Adrenal gland (tissue), 12 donors: ENCODE data around the gene CERK. TPM values are rescaled to one million over a fixed set of nuclear protein-coding genes. Genes with fewer than 3 reads are reported as not detected.

ENCODE experiments used
- DNase-seq, 7 donors: peaks; one replicate each; pipeline ENCODE4 v3.0.0-alpha.2; 2019 to 2020
- H3K27ac ChIP-seq, 5 donors: fragments of 200-600 bp; sonication (generic) in 4 of 5; 1 replicate in 3 of 5; 2 replicates in 2 of 5; pipeline versions ENCODE4 v1.5.1 to v1.8.0; 2016 to 2020; ENCODE audit warnings: mild to moderate bottlenecking in 1 of 5
- H3K27me3 ChIP-seq: fragments of 200-600 bp; 2 replicates; pipeline ENCODE4 v1.8.0; 2021
- H3K36me3 ChIP-seq, 2 donors: fragments of 200-600 bp; replicated peaks in 1 of 2; 1 replicate in 1 of 2; 2 replicates in 1 of 2; pipeline versions ENCODE4 v1.5.1 to v1.8.0; 2018 to 2022
- H3K4me1 ChIP-seq, 2 donors: fragments of 200-600 bp; replicated peaks in 1 of 2; 1 replicate in 1 of 2; 2 replicates in 1 of 2; pipeline versions ENCODE4 v1.5.1 to v1.8.0; 2018 to 2021
- H3K4me3 ChIP-seq, 4 donors: fragments of 200-600 bp; sonication (generic) in 3 of 4; one replicate each; pipeline ENCODE4 v1.5.1; 2016 to 2018
- H3K9me3 ChIP-seq, 3 donors: fragments of 200-600 bp; sonication (generic) in 1 of 3; replicated peaks in 1 of 3; 1 replicate in 2 of 3; 2 replicates in 1 of 3; pipeline versions ENCODE4 v1.5.1 to v1.8.0; 2016 to 2021
- CTCF ChIP-seq, 6 experiments: fragments of 450-650 bp in 4 of 6; fragments of 200-600 bp in 2 of 6; sonication (generic) in 1 of 6; IDR thresholded peaks; 1 replicate in 5 of 6; 2 replicates in 1 of 6; pipeline versions ENCODE4 v1.5.1 to v1.8.0; 2016 to 2021; ENCODE audit warnings: antibody characterized with exemption in 6 of 6, mild to moderate bottlenecking in 2 of 6, moderate library complexity in 1 of 6
- POLR2A ChIP-seq, 2 donors: fragments of 450-650 bp; IDR thresholded peaks; one replicate each; pipeline ENCODE4 v1.6.1; 2017; ENCODE audit warnings: antibody characterized with exemption in 2 of 2, mild to moderate bottlenecking in 2 of 2, moderate library complexity in 1 of 2
- WGBS, 4 donors: extraction: QIAGEN DNeasy Blood & Tissue Kit in 2 of 4; methylation state at CpG; one replicate each; pipeline versions ENCODE4 v1.1.5 to v1.1.7; 2013 to 2017; 5-methylcytosine and 5-hydroxymethylcytosine counted together
- intact Hi-C, 2 donors: fragments of 100-400 bp; cut with DNase I; formaldehyde crosslinking; loops; one replicate each; pipeline versions ENCODE4 v1.14.1 to v1.15.0; 2022 to 2023
- polyA plus RNA-seq, 3 donors: library from polyadenylated mRNA; stranded (reverse); fragments of 200-250 nt in 2 of 3; fragments of 350-450 nt in 1 of 3; fragmentation: Illumina TruSeq in 1 of 3; extraction: RNeasy Lipid Tissue Mini Kit (QIAGEN cat#74804) in 1 of 3; gene quantifications; one replicate each; pipeline ENCODE4 v1.2.3, GENCODE V29; 2013 to 2014
- total RNA-seq, 9 donors: library from RNA; depleted of rRNA in 4 of 9; stranded (reverse); fragments of >200 nt in 4 of 9; fragments of 120-200 nt in 1 of 9; fragmentation: NEBNext Ultra II Directional in 1 of 9; extraction: Animal tissue kit (Norgen Biotek cat#: 25700) in 1 of 9; gene quantifications; one replicate each; pipeline versions ENCODE4 v1.1.0 to v1.2.4, GENCODE V29; 2013 to 2023
- donor health status: healthy with polysubstance abuse.
- donor health status: Bipolar disorder and iron deficiency.
- donor health status: DM: yes; HTN: yes; CAD: no.
- donor health status: DM: no; HTN: no; CAD: no.
- donor health status: DM: no; HTN: no; CAD: no.
- donor health status: DM: yes; HTN: yes; CAD: no.

Gene CERK
- total and polyA plus RNA-seq, 12 donors = 18.6 to 92.1 (median 41.5) TPM

GRCh38 chr22:46764779-46765485, 26.9 kb upstream of the CERK start:
- TF ChIP-seq POLR2A (IDR thresholded peaks at IDR 0.05) (no peak), CTCF (IDR thresholded peaks at IDR 0.05) (no peak)
- intact Hi-C loops = no loop called here
- H3K27me3 ChIP-seq = no peaks in the 10 kb centered on the region
- no peak for DNase-seq
- H3K4me3 ChIP-seq = no peak overlapping the region
- H3K36me3 ChIP-seq = no peaks in the 10 kb centered on the region
- peak overlapping the region in 1 of 5 donors; percentile 15 for H3K27ac ChIP-seq
- H3K9me3 ChIP-seq = no peaks in the 10 kb centered on the region
- WGBS, 4 donors = 79 to 90% (median 83%) methylated on average over 6 of the region's 6 CpGs
- peaks cover 17 to 40% of the 10 kb centered on the region in 2 donors for H3K4me1 ChIP-seq

GRCh38 chr22:46764140-46764680, 26.2 kb upstream of the CERK start:
- no peak for TF ChIP-seq CTCF (IDR thresholded peaks at IDR 0.05)
- no peak for TF ChIP-seq POLR2A (IDR thresholded peaks at IDR 0.05)
- Histone ChIP-seq H3K4me1 (peaks cover 13 to 35% of the 10 kb centered on the region in 2 donors), H3K27ac (peak overlapping the region in 3 of 5 donors; percentile 7 to 94 (median 15)), H3K9me3 (no peaks in the 10 kb centered on the region), H3K27me3 (no peaks in the 10 kb centered on the region), H3K4me3 (no peak overlapping the region), H3K36me3 (no peaks in the 10 kb centered on the region)
- 79 to 83% (median 81%) methylated on average over 6 of the region's 6 CpGs for WGBS, 4 donors
- intact Hi-C loops = no loop called here
- DNase-seq = no peak

- 12 to 17% (median 15%) methylated on average over 10 to 13 of the region's 13 CpGs for WGBS, 4 donors
- Histone ChIP-seq H3K9me3 (no peaks in the 10 kb centered on the region), H3K4me3 (peak overlapping the region; percentile 41 to 87 (median 71)), H3K4me1 (peaks cover 12 to 34% of the 10 kb centered on the region in 2 donors), H3K27ac (peak overlapping the region in 4 of 5 donors; percentile 90 to 98 (median 95)), H3K27me3 (no peaks in the 10 kb centered on the region), H3K36me3 (no peaks in the 10 kb centered on the region)
- TF ChIP-seq POLR2A (IDR thresholded peaks at IDR 0.05) = no peak
- TF ChIP-seq CTCF (IDR thresholded peaks at IDR 0.05) = no peak
- intact Hi-C loops = no loop called here
- DNase-seq = peak in 3 of 7 donors; percentile 51 to 70 (median 65)
Measured at GRCh38 chr22:46763051-46763705, 25.1 kb upstream of the CERK start.

- Histone ChIP-seq H3K27me3 (no peaks in the 10 kb centered on the region), H3K27ac (peak within 1 kb of the TSS; percentile 90 to 98 (median 96)), H3K9me3 (no peaks in the 10 kb centered on the region), H3K36me3 (no peaks in the 10 kb centered on the region), H3K4me3 (peak within 1 kb of the TSS; percentile 41 to 87 (median 71)), H3K4me1 (peaks cover 12 to 36% of the 10 kb centered on the region in 2 donors)
- intact Hi-C loops = no loop called here
- TF ChIP-seq CTCF (IDR thresholded peaks at IDR 0.05) (peak in 1 of 6 experiments; percentile 9), POLR2A (IDR thresholded peaks at IDR 0.05) (peak; percentile 97 to 99)
- peak; percentile 94 to 97 (median 96) for DNase-seq
- 0 to 1% (median 0%) methylated on average over 16 to 66 of the region's 66 CpGs for WGBS, 4 donors
Measured at GRCh38 chr22:46762238-46763050, 24.4 kb upstream of the CERK start, which contains the start of gene TBC1D22A. TBC1D22A (plus strand) TSS chr22:46762650; CDS start chr22:46762787, 137 bp downstream.
